Hepatocyte (in vitro differentiated cells): Measurements from ENCODE around the gene ARMH4. TPM values are rescaled to one million over a fixed set of nuclear protein-coding genes. Genes with fewer than 3 reads are reported as not detected.

Experiments used
- DNase-seq: peaks from one replicate; pipeline ENCODE4 v3.0.0-alpha.2; 2016; ENCODE audit warnings: low spot score
- H2AFZ ChIP-seq: fragments of 200-600 bp; sonication (generic); 2 replicates; pipeline ENCODE4 v1.6.0; 2016; ENCODE audit warnings: antibody characterized with exemption, mild to moderate bottlenecking
- H3K27ac ChIP-seq: fragments of 200-600 bp; sonication (generic); 2 replicates; pipeline ENCODE4 v1.5.1; 2016; ENCODE audit warnings: mild to moderate bottlenecking
- H3K27me3 ChIP-seq: fragments of 200-600 bp; sonication (generic); 2 replicates; pipeline ENCODE4 v1.6.1; 2016
- H3K36me3 ChIP-seq: fragments of 200-600 bp; sonication (generic); replicated peaks from 2 replicates; pipeline ENCODE4 v1.5.1; 2016; ENCODE audit warnings: low read depth; ENCODE audit not compliant: insufficient read depth
- H3K4me1 ChIP-seq: fragments of 200-600 bp; sonication (generic); 2 replicates; pipeline ENCODE4 v1.5.1; 2016; ENCODE audit warnings: mild to moderate bottlenecking, moderate library complexity; ENCODE audit not compliant: insufficient read depth
- H3K4me2 ChIP-seq: fragments of 200-600 bp; sonication (generic); 2 replicates; pipeline ENCODE4 v1.6.0; 2016
- H3K4me3 ChIP-seq: fragments of 200-600 bp; sonication (generic); 2 replicates; pipeline ENCODE4 v1.5.1; 2016; ENCODE audit warnings: mild to moderate bottlenecking
- H3K79me2 ChIP-seq: fragments of 200-600 bp; sonication (generic); 2 replicates; pipeline ENCODE4 v1.6.0; 2017; ENCODE audit warnings: mild to moderate bottlenecking
- H3K9me2 ChIP-seq: fragments of 200-600 bp; sonication (generic); replicated peaks from 2 replicates; pipeline ENCODE4 v1.6.0; 2017; ENCODE audit warnings: mild to moderate bottlenecking; ENCODE audit not compliant: insufficient read depth
- H3K9me3 ChIP-seq: fragments of 200-600 bp; sonication (generic); 2 replicates; pipeline ENCODE4 v1.5.1; 2016; ENCODE audit warnings: low read depth, mild to moderate bottlenecking
- H4K20me1 ChIP-seq: fragments of 200-600 bp; sonication (generic); 2 replicates; pipeline ENCODE4 v1.6.0; 2016; ENCODE audit warnings: mild to moderate bottlenecking; ENCODE audit not compliant: insufficient read depth, poor library complexity, severe bottlenecking
- EZH2 ChIP-seq: fragments of 200-600 bp; sonication (generic); IDR thresholded peaks from 2 replicates; pipeline ENCODE4 v1.6.1; 2016; ENCODE audit warnings: antibody characterized with exemption, mild to moderate bottlenecking, borderline replicate concordance
- EZH2phosphoT487 ChIP-seq: fragments of 200-600 bp; sonication (generic); IDR thresholded peaks from one replicate; pipeline ENCODE4 v1.6.1; 2018; ENCODE audit warnings: antibody characterized with exemption, mild to moderate bottlenecking, low read depth, moderate library complexity; ENCODE audit not compliant: unreplicated experiment, severe bottlenecking
- WGBS: methylation state at CpG from one replicate; pipeline ENCODE4 v1.1.6; 2016; ENCODE audit warnings: low lambda C conversion rate; ENCODE audit errors: missing lambda C conversion rate; 5-methylcytosine and 5-hydroxymethylcytosine counted together
- polyA plus RNA-seq: library from polyadenylated mRNA; unstranded; fragments of >200 nt; fragmentation: Nextera tagmentation; extraction: Ambion mirVana; gene quantifications from 2 replicates; pipeline ENCODE4 v1.2.1, GENCODE V29; 2016
- total RNA-seq: library from RNA; depleted of rRNA; stranded (reverse); fragments of >200 nt; gene quantifications from 2 replicates; pipeline ENCODE4 v1.2.3, GENCODE V29; 2014
- TF ChIP-seq, protein P1 (sequence below): fragments of 200-600 bp; sonication (generic); IDR thresholded peaks from 2 replicates; pipeline ENCODE4 v1.5.1; 2016; ENCODE audit warnings: antibody characterized with exemption, mild to moderate bottlenecking; ENCODE audit not compliant: poor library complexity

The ARMH4 gene
- total and polyA plus RNA-seq, 2 experiments from 2014 or later: 6.6 to 11.3 TPM

DNA sequence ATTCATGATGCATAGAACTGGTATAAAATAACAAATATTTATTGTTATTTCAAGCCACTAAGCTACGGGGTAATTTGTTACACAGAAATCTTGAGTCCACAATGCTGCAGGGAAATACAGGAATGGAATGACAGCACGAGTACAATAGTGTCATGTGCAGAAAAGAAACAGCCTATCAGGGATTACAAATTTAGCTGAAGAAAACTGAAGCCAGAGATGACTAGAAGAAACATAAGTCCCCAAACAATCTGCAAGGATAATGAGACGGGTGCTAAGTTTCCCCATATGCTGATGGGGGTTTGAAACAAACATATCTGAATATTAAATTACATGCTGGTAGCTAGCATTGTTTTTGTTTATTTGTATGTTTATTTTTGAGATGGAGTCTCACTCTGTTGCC, 8.9 kb downstream of the ARMH4 start:
- H4K20me1 ChIP-seq: no peaks in the 10 kb centered on the region
- H2AFZ ChIP-seq: no peak overlapping the region
- H3K4me3 ChIP-seq: no peak overlapping the region
- no peaks in the 10 kb centered on the region for H3K79me2 ChIP-seq
- no peak for DNase-seq
- 87% methylated on average over 3 of the region's 3 CpGs for WGBS
- TF ChIP-seq EZH2phosphoT487 (no peak), EZH2 (no peak)
- TF ChIP-seq, protein P1, sequence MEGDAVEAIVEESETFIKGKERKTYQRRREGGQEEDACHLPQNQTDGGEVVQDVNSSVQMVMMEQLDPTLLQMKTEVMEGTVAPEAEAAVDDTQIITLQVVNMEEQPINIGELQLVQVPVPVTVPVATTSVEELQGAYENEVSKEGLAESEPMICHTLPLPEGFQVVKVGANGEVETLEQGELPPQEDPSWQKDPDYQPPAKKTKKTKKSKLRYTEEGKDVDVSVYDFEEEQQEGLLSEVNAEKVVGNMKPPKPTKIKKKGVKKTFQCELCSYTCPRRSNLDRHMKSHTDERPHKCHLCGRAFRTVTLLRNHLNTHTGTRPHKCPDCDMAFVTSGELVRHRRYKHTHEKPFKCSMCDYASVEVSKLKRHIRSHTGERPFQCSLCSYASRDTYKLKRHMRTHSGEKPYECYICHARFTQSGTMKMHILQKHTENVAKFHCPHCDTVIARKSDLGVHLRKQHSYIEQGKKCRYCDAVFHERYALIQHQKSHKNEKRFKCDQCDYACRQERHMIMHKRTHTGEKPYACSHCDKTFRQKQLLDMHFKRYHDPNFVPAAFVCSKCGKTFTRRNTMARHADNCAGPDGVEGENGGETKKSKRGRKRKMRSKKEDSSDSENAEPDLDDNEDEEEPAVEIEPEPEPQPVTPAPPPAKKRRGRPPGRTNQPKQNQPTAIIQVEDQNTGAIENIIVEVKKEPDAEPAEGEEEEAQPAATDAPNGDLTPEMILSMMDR: no peak
- H3K27me3 ChIP-seq: no peaks in the 10 kb centered on the region
- no peaks in the 10 kb centered on the region for H3K9me2 ChIP-seq
- no peaks in the 10 kb centered on the region for H3K36me3 ChIP-seq
- H3K4me1 ChIP-seq: no peaks in the 10 kb centered on the region
- H3K4me2 ChIP-seq: no peak overlapping the region
- no peaks in the 10 kb centered on the region for H3K9me3 ChIP-seq
- H3K27ac ChIP-seq: no peak overlapping the region

DNA sequence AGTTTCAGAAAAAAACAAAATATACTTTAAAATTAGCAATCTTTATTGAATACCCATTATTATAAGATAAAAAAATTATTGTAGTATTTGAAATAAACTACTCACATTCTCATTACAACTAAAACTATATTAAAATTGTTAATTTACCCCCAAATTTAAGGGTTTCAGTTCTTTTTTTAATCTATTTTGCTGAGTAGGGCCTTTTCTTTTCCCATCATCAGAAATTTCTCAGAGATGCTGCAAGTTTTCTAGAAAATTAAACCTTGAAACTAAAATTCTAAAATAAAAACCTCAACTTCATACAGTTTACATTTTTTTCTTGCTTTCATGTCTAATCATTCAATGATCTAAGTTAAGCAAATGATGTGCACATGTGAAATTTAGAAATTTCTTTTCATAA, 10.1 kb downstream of the ARMH4 start:
- no peak overlapping the region for H2AFZ ChIP-seq

GRCh38 chr14:58138714-58139482, 13.1 kb downstream of the ARMH4 start:
- no peaks in the 10 kb centered on the region for H3K27me3 ChIP-seq
- H3K36me3 ChIP-seq: no peaks in the 10 kb centered on the region
- no peaks in the 10 kb centered on the region for H4K20me1 ChIP-seq
- no peak overlapping the region for H3K27ac ChIP-seq
- no peaks in the 10 kb centered on the region for H3K4me1 ChIP-seq
- H2AFZ ChIP-seq: no peak overlapping the region
- TF ChIP-seq EZH2phosphoT487 (no peak), EZH2 (no peak)
- TF ChIP-seq, protein P1: no peak
- 94% methylated on average over 10 of the region's 10 CpGs for WGBS
- no peak overlapping the region for H3K4me3 ChIP-seq
- H3K79me2 ChIP-seq: no peaks in the 10 kb centered on the region
- H3K4me2 ChIP-seq: no peak overlapping the region
- no peaks in the 10 kb centered on the region for H3K9me2 ChIP-seq
- no peak for DNase-seq
- H3K9me3 ChIP-seq: no peaks in the 10 kb centered on the region

More for the DNA sequence above, 10.1 kb downstream of the ARMH4 start:
- Histone ChIP-seq H3K9me2 (no peaks in the 10 kb centered on the region), H3K79me2 (no peaks in the 10 kb centered on the region), H3K36me3 (no peaks in the 10 kb centered on the region), H3K9me3 (no peaks in the 10 kb centered on the region), H3K27me3 (no peaks in the 10 kb centered on the region), H3K4me2 (no peak overlapping the region), H4K20me1 (no peaks in the 10 kb centered on the region), H3K4me1 (no peaks in the 10 kb centered on the region), H3K4me3 (no peak overlapping the region), H3K27ac (no peak overlapping the region)
- DNase-seq: no peak
- TF ChIP-seq EZH2 (no peak), EZH2phosphoT487 (no peak)
- TF ChIP-seq, protein P1: no peak
